HL-60/S4 treated with retinoic acid at 250 ng/mL for 4 days and 3 days (cell line): ENCODE data around the gene UBR2.
"Not testable (repeated sequence)": the region's sequence is repeated elsewhere in the genome, so short reads cannot be mapped to it uniquely, and the experiment has no call there.

Source experiments
- in situ Hi-C: fragments of 300-500 bp; cut with MboI; formaldehyde crosslinking; loops from 2 replicates; pipeline ENCODE4 v1.7.0; 2022; ENCODE audit warnings: low sequenced_read_pairs

The UBR2 gene

DNA sequence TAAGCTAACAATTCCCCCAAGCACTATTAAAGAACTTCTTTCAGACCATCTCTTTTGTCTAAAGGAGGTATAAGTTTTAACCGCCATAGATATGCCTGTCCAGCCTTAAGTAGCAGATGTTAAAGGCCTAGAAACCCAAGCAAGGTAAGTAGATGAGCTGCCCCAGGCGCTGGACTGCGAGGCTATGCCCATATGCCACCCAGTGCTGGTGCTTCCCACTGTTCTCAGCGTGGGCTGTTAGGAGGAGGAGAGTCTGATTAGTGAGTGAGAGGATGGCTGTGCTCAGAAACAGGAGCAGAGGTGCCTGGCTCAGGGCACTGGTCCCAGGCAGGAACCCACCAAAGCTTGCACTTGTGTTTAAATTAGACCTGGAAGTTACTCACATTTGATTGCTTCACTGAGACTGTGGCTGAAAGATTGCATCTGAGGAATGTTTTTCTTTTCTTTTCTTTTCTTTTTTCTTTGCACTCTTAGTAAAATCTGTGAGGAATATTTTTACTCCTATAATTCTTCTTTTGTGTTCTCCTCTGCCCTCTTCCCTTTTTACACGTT lies 126.4 kb downstream of the UBR2 start:
- in situ Hi-C loops = no loop called here

DNA sequence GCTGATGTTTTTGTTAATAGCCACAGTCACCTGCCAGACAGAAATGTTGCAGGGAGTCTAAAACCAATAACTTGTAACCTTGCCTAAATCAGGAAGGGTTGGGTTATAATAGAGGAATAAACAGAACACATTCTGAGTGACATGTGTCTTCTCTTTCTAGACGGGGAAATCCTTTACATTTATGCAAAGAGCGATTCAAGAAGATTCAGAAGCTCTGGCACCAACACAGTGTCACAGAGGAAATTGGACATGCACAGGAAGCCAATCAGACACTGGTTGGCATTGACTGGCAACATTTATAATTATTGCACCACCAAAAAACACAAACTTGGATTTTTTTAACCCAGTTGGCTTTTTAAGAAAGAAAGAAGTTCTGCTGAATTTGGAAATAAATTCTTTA lies 127.0 kb downstream of the UBR2 start:
- in situ Hi-C loops = no loop called here

DNA sequence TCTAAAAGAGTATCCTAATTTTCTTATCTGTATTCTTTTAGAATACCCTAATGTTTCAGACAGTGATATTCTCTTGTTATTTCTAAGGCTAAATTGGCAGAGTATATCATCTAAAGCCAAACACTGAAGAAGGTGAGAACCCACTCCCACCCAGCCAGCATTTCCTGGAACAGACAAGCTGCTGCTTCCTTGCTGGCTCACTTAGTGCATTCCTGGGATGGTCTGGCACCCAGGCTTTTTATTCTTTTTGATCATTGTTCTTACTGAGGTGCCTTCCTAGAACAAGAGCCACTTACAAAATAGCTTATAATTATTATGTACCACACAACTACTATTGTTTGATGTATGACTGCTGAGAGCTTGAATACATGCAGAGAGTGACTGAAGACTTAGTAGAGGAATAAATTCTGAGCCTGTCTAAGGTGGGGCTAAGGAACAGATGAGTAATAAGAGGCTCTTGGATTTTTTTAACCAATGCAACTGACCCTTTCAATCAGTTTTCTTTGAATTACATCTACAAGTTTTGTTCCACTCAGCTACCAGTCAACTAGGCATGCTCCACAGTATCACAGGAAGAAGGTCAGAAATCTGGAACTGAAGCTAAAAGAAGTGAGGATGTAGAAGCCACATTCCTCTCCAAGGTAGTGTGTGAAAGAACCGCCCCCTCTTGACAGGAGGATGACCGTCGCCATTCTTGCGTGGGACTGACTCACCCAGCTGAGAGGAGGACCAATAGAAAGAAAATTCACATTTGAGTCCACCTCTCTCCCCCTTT lies 128.5 kb downstream of the UBR2 start:
- in situ Hi-C loops = no loop called here

DNA sequence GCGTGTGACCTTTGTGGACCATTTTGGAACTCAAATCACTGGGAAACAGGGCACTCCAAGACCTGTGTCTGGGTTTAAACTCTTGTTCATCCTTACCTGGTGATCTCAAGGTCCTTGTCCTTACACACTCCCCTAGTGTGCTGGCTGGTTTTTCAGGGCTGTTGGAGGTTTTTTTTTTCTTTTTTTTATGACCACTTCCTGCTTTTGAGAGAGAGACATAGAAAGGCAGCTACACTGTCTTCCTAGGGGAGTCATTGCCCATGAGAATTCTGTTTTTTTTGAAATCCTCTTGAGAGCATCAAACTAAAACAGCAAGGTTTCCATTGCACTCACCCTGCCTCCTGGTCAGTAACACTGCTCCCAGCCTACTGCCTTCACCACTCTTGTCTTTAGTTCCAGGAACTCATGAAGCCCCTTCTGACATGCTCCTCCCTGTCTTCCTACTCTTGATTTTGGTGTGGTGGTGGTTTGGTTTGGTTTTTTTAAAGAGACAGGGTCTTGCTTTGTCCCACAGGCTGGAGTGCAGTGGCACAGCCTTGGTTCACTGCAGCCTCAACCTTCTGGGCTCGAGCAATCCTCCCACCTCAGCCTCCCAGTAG lies 130.0 kb downstream of the UBR2 start:
- in situ Hi-C loops = no loop called here

DNA sequence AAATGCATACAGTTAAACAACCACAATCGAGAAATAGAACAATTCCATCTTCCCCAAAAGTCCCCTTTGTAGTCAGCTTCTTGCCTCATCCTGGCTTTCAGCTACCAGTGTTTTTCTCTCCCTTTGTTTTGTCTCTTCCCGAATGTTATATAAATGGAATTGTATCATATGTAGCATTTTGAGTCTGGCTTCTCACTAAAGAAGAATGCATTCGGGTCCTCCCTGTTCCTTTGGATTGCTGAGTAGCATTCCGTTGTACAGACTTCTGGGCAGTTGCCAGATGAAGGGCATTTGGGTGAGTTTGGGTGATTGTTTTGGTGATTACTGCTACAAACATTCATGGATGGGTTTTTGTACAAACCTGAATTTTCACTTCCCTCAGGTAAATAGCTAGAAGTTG lies 130.8 kb downstream of the UBR2 start:
- in situ Hi-C loops = no loop called here

DNA sequence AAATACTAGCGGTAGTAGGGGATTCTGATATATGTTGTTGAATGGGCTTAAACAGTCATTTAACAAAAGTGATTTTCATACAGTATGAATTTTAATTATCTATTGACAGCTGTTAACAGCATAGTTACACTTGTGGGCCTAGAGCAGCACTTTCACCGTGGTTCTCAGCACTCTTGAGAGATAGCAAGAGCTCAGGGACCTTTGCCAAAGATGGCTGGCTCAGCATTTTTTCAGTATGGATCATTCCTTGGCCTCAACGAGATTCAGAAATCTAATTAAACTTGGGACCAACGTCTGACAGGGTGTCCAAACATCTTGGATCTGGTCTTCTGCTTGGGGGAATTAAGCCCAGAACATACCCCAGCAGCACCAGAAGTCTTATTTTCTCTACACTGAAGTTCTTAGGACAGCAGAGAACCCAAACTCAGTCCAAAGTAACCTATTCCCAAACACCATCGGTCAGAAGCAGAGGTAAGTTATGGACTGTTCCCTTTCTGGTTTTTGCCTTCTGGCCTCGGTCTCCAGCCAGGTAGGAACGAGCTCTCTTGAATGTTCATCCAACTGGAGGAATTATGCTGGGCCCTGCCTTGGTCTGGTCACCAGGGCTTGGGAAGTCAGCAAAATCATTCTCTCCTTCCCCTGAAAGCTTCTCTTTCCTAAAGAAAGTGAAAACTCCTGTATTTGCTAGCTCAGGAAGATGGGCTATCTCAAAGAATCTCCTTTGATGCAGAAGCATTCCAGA lies 132.9 kb downstream of the UBR2 start:
- in situ Hi-C loops = no loop called here

DNA sequence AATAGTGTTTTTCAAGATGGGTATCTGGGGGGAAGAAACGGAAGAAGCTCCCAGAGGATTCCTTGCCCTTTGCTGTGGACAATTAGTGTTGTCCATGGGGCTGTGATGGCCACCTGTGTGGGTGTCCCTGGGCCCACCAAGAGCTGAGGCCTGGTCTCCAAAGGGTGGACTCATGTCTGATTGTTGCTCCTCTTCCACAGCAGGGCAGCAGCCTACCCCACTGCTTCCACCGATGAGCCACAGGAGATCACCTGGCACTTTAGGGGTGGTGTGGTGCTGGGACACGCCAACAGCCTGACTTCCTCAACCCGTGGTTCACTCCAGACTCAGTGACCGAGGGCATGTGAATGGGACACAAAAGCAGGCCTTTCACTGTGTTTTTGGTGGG lies 133.4 kb downstream of the UBR2 start:
- in situ Hi-C loops = no loop called here

DNA sequence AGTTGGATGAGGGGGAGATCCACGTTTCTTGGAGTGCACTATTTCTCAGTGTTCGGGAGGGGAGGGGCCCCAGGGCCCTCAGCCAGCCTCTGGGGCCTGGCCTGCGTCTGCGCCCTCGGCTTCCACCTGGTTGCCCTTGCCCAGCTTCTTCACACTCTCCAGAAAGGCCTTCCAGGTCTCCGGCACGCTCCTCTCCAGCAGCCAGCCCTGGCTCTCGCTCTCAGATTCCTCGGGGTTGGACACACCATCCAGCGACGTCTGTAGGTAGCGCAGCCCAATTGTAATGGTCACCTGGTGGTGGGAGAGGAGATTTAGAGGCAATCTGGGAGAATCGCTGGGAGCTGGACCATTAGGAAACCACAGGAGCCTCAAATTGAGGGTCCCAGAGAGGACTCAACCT lies 134.4 kb downstream of the UBR2 start:
- in situ Hi-C loops = no loop called here

DNA sequence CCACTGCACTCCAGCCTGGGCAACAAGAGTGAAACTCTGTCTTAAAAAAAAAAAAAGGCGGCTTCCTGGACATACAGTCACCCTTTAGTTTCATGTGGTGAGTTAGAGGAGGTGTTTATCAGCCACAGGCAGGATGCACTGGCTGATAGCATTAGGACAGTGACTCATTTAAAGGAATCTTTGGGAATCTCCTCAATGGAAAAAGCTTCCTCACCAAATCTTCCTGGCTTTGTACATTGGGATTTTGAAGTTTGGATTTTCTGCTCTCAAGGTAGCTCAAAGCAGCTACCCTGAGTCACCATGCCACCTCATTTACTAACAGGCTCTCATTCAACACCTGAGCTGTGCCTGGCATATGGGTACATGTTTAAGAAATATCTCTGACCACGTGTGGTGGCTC lies 138.4 kb downstream of the UBR2 start:
- in situ Hi-C loops = no loop called here

DNA sequence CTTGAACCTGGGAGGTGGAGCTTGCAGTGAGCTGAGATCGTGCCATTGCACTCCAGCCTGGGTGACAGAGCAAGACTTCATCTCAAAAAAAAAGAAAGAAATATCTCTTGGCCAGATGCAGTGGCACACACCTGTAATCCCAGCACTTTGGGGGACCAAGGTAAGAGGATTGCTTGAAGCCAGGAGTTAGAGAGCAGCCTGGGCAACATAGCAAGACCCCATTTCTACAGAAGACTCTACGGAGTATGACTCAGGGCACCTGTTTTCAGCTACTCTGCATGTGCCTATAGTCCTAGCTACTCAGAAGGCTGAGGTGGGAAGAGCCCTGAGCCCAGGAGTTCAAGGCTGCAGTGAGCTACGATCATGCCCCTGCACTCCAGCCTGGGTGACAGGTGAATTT lies 139.0 kb downstream of the UBR2 start:
- in situ Hi-C loops = not testable (repeated sequence)

DNA sequence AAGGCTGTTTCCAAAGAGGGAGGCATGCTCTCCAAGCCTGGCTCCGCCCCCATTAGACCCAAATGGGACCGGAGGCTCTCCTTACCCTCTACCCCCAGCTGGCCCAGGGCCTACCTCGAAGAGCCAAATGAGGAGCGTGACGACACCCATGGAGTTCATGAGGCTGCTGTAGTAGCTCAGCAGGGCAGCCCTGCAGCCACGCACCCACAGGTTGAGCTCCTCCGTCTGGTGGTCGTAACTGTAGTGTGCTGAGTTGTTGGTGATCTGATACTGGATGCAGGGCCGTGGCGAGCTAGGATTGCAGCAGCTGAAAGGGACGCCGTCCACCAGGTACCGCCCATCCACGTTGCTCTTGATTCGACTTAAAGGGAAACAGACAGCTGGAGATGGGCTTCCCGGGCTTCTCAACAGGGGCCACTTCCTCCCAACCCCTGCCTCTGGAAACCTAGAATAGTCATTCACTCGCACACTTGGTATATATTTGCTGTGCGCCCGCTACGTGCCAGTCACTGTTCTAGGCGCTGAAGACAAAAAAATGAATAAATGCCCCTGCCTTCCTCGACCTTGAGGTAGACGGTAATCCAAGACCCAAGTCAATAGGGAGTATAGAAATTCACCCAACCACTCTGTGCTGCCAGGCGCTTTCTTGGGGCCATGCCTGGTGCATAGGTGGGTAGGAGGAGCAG lies 140.6 kb downstream of the UBR2 start:
- in situ Hi-C loops = no loop called here

DNA sequence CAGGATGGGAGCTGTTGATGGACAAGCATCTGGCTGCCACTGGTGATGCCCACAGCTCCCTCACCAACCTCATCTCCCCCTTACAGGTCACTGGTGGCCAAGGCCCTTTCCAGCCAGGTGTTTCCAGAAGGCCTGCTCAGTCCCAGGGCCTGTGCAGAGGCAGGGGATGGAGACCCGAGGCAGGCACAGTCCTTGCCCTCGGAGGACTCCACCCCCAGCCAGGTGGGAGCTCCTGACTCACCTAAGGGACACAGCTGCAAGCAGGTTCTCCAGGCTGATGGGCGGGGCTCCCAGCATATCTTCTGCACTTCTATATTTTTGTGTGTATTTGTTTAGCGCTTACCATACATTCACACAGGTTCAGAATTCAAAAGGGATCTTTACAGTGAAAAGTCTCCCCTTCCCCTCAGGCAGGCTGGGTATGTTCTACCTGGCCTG lies 141.1 kb downstream of the UBR2 start:
- in situ Hi-C loops = no loop called here

DNA sequence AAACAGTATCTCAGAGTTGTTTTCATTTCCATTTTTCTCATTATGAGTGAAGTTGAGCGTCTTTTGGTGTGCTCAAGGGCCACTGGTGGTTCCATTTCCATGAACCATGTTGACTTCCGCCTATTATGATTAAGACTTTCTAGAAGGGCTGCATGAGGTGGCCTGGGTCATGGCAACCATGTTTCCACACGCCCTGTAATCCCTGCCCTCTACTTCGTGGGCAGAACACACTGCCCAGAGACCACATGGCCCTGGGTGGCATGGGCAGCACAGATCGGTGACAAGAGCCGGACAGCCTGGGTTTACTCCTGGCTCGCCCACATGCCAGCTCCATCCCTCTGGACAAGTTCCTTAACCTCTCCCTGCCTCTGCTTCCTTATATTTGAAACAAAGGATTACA lies 143.8 kb downstream of the UBR2 start:
- in situ Hi-C loops = no loop called here

DNA sequence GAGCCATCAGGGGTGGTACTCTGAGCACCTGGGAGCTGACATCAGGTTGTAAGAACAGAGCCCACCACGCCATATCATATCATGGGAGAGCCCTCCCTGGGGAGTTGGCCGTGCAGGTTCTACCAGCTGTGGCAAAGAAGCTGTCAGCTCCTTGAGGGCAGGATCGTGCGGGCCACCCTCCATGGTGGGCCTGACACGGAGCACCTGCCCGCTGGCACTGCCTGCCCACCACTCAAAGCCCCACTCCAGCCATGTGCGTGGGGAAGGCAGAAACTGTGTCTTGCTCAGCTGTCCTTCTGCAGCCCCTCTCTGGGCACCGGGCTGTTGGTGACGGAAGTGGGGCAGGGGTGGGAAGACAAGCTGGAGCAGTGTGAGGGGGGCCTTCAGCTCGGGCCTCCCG lies 144.3 kb downstream of the UBR2 start:
- in situ Hi-C loops = no loop called here

DNA sequence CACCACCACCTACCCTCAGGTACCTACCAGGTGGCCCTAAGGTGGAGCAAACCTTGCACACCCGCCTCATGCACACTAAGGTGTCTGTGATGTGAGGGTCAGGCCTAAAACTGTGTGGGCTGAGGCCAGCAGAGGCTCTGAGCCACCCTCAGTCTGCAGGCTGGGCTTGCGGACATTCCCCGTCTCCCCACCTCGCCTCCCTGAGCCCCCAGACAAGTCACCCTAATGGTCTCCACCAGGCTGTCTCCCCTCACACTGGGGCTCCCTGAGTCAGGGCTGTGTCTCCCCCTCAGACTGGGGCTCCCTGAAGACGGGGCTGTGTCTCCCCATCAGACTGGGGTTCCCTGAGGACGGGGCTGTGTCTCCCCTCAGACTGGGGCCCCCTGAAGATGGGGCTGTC lies 146.0 kb downstream of the UBR2 start:
- in situ Hi-C loops = no loop called here

DNA sequence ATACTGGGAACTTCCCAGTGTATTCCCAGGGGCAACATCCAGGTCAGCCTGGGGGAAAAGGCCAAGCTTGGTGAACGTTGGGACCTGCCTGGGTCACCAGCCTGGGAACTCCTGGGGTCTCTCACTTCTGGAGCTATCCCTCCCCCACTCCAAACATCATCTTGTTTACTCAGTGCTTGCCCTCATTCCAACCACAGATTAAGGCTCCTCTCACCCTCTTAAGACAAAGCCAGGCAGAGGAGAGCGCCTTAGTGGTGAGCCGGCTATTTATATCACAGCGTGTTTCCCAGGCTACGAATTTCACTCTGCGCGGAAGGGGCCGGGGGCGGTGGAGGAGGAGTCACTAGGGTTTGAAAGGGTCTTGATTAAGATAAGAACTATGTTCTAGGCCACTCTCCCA lies 146.5 kb downstream of the UBR2 start:
- in situ Hi-C loops = no loop called here

DNA sequence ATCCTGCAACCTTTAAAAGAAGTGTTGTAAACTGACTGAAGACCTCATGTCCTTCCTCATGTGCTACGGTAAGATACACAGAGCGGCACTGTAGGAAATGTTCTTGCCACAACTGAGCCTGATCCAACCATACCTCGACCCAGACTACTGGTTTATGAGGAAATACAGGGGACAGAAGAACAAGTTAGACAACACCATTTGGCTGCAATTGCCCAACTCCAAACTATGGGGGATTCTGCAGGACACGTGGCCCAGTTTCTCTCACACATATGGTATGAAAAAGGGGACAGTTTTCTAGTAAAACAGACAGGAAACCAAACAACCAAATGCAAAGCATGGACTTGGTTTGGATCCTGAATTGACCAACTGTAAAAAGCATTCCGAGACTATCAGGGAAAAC lies 148.1 kb downstream of the UBR2 start:
- in situ Hi-C loops = no loop called here

DNA sequence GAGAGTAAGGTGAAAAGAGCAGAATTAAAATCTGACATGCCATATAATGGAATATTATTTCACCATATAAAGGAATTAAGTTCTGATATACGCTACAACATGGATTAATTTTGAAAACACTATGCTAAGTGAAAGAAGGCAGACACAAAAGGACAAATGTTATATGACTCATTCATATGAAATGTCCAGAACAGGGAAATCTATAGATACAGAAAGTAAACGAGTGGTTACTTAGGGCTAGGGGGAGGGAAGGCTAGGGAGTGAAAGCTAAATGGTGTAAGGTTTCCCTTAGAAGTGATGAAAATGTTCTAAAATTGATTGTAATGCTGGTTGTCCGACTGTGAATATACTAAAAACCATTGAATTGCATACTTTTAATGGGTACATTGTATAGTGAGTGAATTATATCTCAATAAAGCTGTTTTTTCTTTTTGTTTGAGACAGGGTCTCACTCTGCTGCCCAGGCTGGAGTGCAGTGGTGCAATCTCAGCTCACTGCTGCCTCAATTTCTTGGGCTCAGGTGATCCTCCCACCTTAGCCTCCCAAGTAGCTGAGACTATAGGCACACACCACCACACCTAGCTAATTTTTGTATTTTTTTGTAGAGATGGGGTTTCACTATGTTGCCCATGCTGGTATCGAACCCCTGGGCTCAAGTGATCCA lies 150.4 kb downstream of the UBR2 start:
- in situ Hi-C loops = no loop called here

DNA sequence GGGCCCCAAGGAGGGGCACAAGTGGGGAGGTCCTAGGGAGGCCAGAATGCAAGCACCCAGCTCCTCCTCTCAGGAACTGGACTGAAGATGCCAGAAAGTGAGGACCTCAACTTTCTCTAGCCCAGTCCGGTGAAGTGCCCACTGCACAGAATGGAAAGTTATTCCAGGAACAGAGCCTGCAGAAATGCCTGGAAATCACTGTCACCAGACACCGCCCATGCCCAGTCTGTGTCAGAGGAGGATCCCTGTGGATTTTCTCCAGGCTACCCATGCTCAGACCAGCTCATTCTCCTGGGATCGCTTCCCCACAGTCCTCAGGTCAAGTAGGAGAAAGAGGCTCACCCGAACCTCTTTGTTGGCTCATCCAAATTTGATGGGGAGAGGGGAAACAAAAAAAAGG lies 152.0 kb downstream of the UBR2 start:
- in situ Hi-C loops = no loop called here

DNA sequence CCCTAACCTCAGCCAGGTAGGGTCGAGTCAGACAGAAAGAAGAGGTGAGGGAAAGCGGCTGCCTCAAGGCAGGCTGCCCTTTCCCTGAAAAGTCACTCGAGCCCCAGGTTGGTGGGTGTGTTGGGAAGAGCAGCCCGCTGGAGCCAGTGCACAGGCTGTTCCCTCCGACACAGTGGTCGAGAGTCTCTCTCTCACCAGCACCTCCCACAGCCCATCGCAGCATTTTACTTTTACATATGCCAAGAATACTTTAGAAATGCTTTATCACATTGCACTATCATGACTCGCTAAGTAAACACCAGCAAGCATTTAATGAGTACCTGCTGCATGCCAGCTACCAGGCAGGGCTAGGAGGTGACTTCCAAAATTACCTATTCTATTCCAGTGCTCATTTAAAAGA lies 156.9 kb downstream of the UBR2 start:
- in situ Hi-C loops = no loop called here

DNA sequence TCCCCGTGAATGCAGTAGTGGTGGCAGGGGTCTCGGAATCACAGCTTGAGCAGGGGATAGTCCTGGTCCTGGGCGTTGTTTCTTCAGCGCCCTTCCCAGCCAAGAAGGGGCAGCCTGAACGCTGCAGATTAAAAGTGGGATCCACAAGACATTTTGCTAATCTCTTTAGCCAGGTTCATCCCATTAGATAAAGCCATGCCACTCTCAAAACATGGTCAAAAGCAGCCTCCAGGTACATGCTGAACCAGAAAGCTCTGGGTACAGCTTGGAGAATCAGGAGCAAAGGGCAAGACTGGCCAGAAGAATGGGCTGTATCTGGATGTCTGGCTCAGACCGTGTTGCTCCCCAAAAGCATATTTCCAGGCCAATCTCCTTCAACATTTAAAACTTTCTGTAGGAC lies 158.7 kb downstream of the UBR2 start, which contains the start of gene PRPH2:
Gene PRPH2, minus strand, starts transcription at position 101 of the 400 bp plus-strand sequence. CDS start 263 bp downstream, outside the sequence.
- in situ Hi-C loops = no loop called here
